Ecto neural progenitor cell (in vitro differentiated cells): ENCODE measurements around the gene DEFB128.

Experiments used
- DNase-seq: peaks from one replicate; pipeline ENCODE4 v3.0.0-alpha.2; 2018; ENCODE audit warnings: low spot score

Gene DEFB128

DNA sequence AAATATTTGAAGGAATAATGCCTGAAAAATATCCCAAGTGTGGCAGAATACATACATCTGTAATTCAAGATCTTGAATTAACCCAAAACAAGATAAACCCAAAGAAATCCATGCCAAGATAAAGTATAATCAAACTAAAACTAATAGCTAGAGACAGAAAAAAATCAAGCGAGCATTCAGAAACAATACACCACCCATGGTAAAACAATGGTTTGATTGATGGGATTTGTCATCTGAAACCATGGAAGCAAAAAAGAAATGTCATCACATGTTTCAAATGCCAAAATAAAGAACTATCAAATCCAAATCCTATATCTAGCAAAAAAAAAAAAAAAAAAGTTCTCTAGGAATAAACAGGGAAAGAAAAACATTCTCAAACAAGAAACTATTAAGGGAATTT, 37.4 kb downstream of the DEFB128 start:
- no peak for DNase-seq

DNA sequence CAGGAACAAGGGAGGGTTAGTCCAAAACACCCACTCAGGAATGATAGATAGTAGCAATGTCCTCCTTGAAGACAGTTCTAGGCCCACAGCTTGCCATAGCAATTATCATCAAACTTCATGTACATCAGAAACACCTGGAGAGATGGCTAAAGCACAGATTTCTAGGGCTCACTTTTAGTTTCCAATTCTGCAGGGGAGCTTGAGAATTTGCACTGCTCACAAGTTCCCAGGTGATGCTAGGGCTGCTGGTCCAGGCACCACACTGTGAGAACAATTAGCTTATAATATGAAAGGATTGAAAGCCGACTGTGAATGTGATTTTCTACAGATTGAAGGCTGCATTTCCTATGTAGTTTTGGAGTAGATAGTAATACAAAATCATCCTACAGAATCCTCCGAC, 43.6 kb downstream of the DEFB128 start:
- DNase-seq: no peak

DNA sequence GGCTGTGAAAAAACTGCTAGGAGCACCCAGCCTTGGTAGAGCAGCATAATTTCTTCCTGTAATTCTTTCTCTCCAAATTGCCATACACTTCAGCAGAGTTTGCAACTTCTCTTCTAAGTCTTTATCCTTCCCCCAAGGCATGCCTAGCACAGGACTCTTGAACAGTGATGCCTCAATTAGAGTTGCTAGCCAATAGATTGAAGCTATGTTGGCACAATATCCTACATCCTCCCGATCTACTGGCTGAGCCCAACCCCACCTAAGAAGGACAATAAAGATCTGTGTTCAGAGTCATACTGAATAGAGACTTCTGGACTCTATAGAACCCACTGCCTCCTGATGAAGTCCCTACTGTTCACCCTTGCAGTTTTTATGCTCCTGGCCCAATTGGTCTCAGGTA, 47.2 kb downstream of the DEFB128 start, which contains the start of gene DEFB126:
DEFB126 (plus strand) TSS at position 301 of the 400 bp plus-strand sequence; CDS start at position 340, 39 bp downstream.
- DNase-seq: no peak
